Measurements from ENCODE around the gene MALSU1. TPM values are rescaled to one million over a fixed set of nuclear protein-coding genes. Genes with fewer than 3 reads are reported as not detected.

Gene MALSU1
- polyA plus RNA-seq, 1 of the 3 experiments (the other 2 are of a cell fraction): 102 TPM

GRCh38 chr7:23268167-23268566 is 31.0 kb upstream of the MALSU1 start (continued):
- TF ChIP-seq ZBTB33 (IDR thresholded peaks at IDR 0.05; ENCODE audit: borderline replicate concordance, low read depth) (no peak), ELF1 (IDR thresholded peaks at IDR 0.05) (no peak), SIN3A (IDR thresholded peaks at IDR 0.05; ENCODE audit: borderline replicate concordance, low read depth, low read length) (no peak), RXRA (IDR thresholded peaks at IDR 0.05; ENCODE audit: borderline replicate concordance, low read depth) (no peak)

- CTCF ChIA-PET: interaction anchor here (0.9 to 23.9 kb wide), 7 partner anchors 6 to 276 kb away, joined by 3 to 359 read pairs (median 72); partner anchors contain the start of gene NUP42
Observed at GRCh38 chr7:23268746-23269145, 30.4 kb upstream of the MALSU1 start.

GRCh38 chr7:23272275-23272674 is 26.9 kb upstream of the MALSU1 start:
- H3K4me2 ChIP-seq: no peak overlapping the region
- H3F3A ChIP-seq (replicated peaks; ENCODE audit: insufficient read depth): no peaks in the 10 kb centered on the region
- no peak overlapping the region for H3K4me3 ChIP-seq (ENCODE audit: low read depth in 2 of 2, low read length in 1 of 2)
- peak overlapping the region; percentile 1; the same call in 1 of the 2 replicates for H2AFZ ChIP-seq (ENCODE audit: low read depth)
- TF ChIP-seq CTCF (IDR thresholded peaks at IDR 0.05): no peak
- TF ChIP-seq ELF1 (IDR thresholded peaks at IDR 0.05): no peak
- TF ChIP-seq MXI1 (IDR thresholded peaks at IDR 0.05; ENCODE audit: low read depth, low read length): no peak
- no peak for TF ChIP-seq FOSL2 (IDR thresholded peaks at IDR 0.05; ENCODE audit: borderline replicate concordance, low read depth)
- no peak for TF ChIP-seq TAF1 (IDR thresholded peaks at IDR 0.05; ENCODE audit: borderline replicate concordance, low read depth, low read length)
- TF ChIP-seq GATA2 (CRISPR knock-in tag; IDR thresholded peaks at IDR 0.05): no peak
- TF ChIP-seq FOXM1 (IDR thresholded peaks at IDR 0.05; ENCODE audit: low read depth): no peak
- no peak for TF ChIP-seq NRF1 (IDR thresholded peaks at IDR 0.05; ENCODE audit: low read depth, low read length)
- TF ChIP-seq RCOR1 (IDR thresholded peaks at IDR 0.05; ENCODE audit: low read length): no peak
- TF ChIP-seq RAD21 (IDR thresholded peaks at IDR 0.05; ENCODE audit: low read length): no peak
- TF ChIP-seq YY1 (IDR thresholded peaks at IDR 0.05; ENCODE audit: low read depth): no peak
- no peak for TF ChIP-seq CHD2 (IDR thresholded peaks at IDR 0.05; ENCODE audit: low read length, partially characterized antibody)
- TF ChIP-seq JUND (IDR thresholded peaks at IDR 0.05): no peak
- H4K20me1 ChIP-seq (ENCODE audit: insufficient read depth): no peaks in the 10 kb centered on the region
- no peaks in the 10 kb centered on the region for H3K9me2 ChIP-seq
- WGBS (ENCODE audit: low lambda C conversion rate): 94% methylated on average over 2 of the region's 2 CpGs
- DNase-seq: no peak
- CTCF ChIA-PET: interaction anchor here (0.6 to 23.9 kb wide), 53 partner anchors 6 to 446 kb away, joined by 3 to 359 read pairs (median 5); partner anchors contain the start of genes GPNMB, IGF2BP3, MALSU1 and NUP42
- H3K4me1 ChIP-seq (ENCODE audit: control insufficient read depth in 1 of 2, insufficient read depth in 2 of 2, low read depth in 1 of 2, low read length in 1 of 2): peaks cover 5 to 9% of the 10 kb centered on the region in 2 experiments
- POLR2A ChIA-PET: interaction anchor here (1.7 kb wide), 1 partner anchor 218 kb away, joined by 6 read pairs; no protein-coding TSS in a partner anchor
- H3K9me3 ChIP-seq: no peaks in the 10 kb centered on the region
- H3K9ac ChIP-seq: no peak overlapping the region
- H3K79me2 ChIP-seq (ENCODE audit: insufficient read depth): no peaks in the 10 kb centered on the region
- no peak overlapping the region for H3K27ac ChIP-seq (ENCODE audit: low read depth in 2 of 2, low read length in 1 of 2)
- H3K36me3 ChIP-seq (replicated peaks in 1 of 2; ENCODE audit: control insufficient read depth in 1 of 2, insufficient read depth in 2 of 2, low read length in 1 of 2): no peaks in the 10 kb centered on the region
- no peaks in the 10 kb centered on the region for H3K27me3 ChIP-seq (ENCODE audit: insufficient read depth)

More at GRCh38 chr7:23268746-23269145, 30.4 kb upstream of the MALSU1 start:
- Histone ChIP-seq H3K27me3 (ENCODE audit: insufficient read depth) (no peaks in the 10 kb centered on the region), H3F3A (replicated peaks; ENCODE audit: insufficient read depth) (no peaks in the 10 kb centered on the region), H3K9ac (no peak overlapping the region), H3K9me3 (no peaks in the 10 kb centered on the region), H3K9me2 (no peaks in the 10 kb centered on the region), H2AFZ (ENCODE audit: low read depth) (no peak overlapping the region), H3K4me2 (no peak overlapping the region), H4K20me1 (ENCODE audit: insufficient read depth) (no peaks in the 10 kb centered on the region), H3K27ac (ENCODE audit: low read depth in 2 of 2, low read length in 1 of 2) (no peak overlapping the region), H3K4me1 (ENCODE audit: control insufficient read depth in 1 of 2, insufficient read depth in 2 of 2, low read depth in 1 of 2, low read length in 1 of 2) (peaks cover 5 to 9% of the 10 kb centered on the region in 2 experiments), H3K4me3 (ENCODE audit: low read depth in 2 of 2, low read length in 1 of 2) (no peak overlapping the region), H3K79me2 (ENCODE audit: insufficient read depth) (no peaks in the 10 kb centered on the region), H3K36me3 (replicated peaks in 1 of 2; ENCODE audit: control insufficient read depth in 1 of 2, insufficient read depth in 2 of 2, low read length in 1 of 2) (no peaks in the 10 kb centered on the region)
- TF ChIP-seq NFIC (IDR thresholded peaks at IDR 0.05; ENCODE audit: borderline replicate concordance) (no peak), RFX5 (IDR thresholded peaks at IDR 0.05; ENCODE audit: low read length) (no peak)
- no peak for DNase-seq
- POLR2A ChIA-PET: interaction anchor here (0.5 kb wide), 1 partner anchor 166 kb away, joined by 3 read pairs; no protein-coding TSS in a partner anchor
- 90% methylated on average over 4 of the region's 4 CpGs for WGBS (ENCODE audit: low lambda C conversion rate)
